DND-41 (cell line): Measurements from ENCODE around the gene TNRC6A.

Experiments used
- EZH2 ChIP-seq: IDR thresholded peaks from 3 replicates; pipeline ENCODE4 v1.6.1; 2012; ENCODE audit warnings: borderline replicate concordance, low read depth, mild to moderate bottlenecking, moderate library complexity, low read length, inconsistent platforms; ENCODE audit not compliant: severe bottlenecking
- TF ChIP-seq, protein P1 (sequence below): IDR thresholded peaks from 2 replicates; pipeline ENCODE4 v1.5.1; 2012; ENCODE audit warnings: borderline replicate concordance, low read length, moderate library complexity, mild to moderate bottlenecking; ENCODE audit not compliant: poor library complexity, severe bottlenecking; ENCODE audit errors: extremely low read depth

DNA sequence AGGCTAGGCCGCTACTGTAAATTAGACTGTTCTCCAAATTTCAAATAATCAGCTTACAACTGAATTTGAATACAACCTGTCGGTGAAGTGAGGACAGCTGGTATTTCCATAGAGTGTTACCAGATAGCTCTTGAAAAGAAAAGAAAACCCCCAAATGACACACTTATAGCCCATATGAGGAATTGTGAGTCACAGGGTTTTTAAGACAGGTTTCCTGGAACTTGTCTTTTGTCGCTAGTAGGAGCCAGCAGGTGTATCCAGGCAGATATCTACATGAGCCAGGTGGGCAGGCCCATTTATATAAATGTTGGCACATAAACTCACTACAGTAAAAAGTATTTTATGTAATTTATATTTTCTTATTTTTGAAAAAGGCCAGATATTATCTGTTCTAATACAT is 24.0 kb downstream of the TNRC6A start:
- TF ChIP-seq, protein P1, sequence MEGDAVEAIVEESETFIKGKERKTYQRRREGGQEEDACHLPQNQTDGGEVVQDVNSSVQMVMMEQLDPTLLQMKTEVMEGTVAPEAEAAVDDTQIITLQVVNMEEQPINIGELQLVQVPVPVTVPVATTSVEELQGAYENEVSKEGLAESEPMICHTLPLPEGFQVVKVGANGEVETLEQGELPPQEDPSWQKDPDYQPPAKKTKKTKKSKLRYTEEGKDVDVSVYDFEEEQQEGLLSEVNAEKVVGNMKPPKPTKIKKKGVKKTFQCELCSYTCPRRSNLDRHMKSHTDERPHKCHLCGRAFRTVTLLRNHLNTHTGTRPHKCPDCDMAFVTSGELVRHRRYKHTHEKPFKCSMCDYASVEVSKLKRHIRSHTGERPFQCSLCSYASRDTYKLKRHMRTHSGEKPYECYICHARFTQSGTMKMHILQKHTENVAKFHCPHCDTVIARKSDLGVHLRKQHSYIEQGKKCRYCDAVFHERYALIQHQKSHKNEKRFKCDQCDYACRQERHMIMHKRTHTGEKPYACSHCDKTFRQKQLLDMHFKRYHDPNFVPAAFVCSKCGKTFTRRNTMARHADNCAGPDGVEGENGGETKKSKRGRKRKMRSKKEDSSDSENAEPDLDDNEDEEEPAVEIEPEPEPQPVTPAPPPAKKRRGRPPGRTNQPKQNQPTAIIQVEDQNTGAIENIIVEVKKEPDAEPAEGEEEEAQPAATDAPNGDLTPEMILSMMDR, result no peak
- no peak for TF ChIP-seq EZH2
